ENCODE data around the gene ST7. TPM values are rescaled to one million over a fixed set of nuclear protein-coding genes. Genes with fewer than 3 reads are reported as not detected.
A peak's percentile ranks its signal among the peaks of the same experiment; 100 is the strongest.

The ST7 gene
- total and polyA plus RNA-seq, 2 donors (not counting 1 experiment from before 2014, with no cell fraction given): 20.0 to 28.6 TPM

DNA sequence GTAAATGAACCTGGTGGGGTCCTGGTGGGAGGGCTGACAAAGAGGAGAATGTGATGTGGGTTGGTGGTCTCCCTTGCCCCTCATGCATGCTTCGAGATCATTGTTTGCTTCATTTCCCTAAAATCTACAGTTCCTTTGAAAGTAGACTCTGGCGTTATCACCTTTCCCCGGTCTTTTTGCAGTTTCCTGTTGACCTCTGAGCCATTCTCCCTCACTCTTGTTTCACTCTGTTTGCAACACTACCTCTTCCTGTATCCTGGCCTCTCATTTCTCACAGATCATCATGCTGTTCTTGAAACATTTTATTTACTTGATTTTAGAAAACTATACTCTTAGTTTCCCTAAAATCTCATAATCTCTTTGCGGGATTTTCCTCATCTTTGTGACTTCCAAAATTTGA is 189.8 kb downstream of the ST7 start:
- no peak overlapping the region for H3K4me3 ChIP-seq (replicated peaks in 1 of 4; ENCODE audit: control extremely low read depth in 1 of 4, insufficient read depth in 1 of 4, low read depth in 3 of 4, low read length in 4 of 4)
- no peak for DNase-seq (ENCODE audit: low read depth in 2 of 2)
- no peaks in the 10 kb centered on the region for H3K79me2 ChIP-seq (ENCODE audit: control insufficient read depth, insufficient read depth, low read length)
- H3K9me3 ChIP-seq (ENCODE audit: control insufficient read depth, insufficient read depth, low read depth, low read length): no peaks in the 10 kb centered on the region
- no peak overlapping the region for H3K4me2 ChIP-seq (ENCODE audit: extremely low read depth, insufficient read depth, low read length)
- H3K27me3 ChIP-seq (ENCODE audit: control insufficient read depth, insufficient read depth, low read length): no peaks in the 10 kb centered on the region
- H3K4me1 ChIP-seq (ENCODE audit: control insufficient read depth, extremely low read depth, insufficient read depth, low read length): no peaks in the 10 kb centered on the region
- no peak overlapping the region for H2AFZ ChIP-seq (ENCODE audit: low read length)
- no peak overlapping the region for H3K27ac ChIP-seq (ENCODE audit: insufficient read depth, low read length)
- no peak overlapping the region for H3K9ac ChIP-seq (ENCODE audit: insufficient read depth, low read length)
- no peaks in the 10 kb centered on the region for H3K36me3 ChIP-seq (ENCODE audit: control insufficient read depth, insufficient read depth, low read length)
- H4K20me1 ChIP-seq (ENCODE audit: control insufficient read depth, extremely low read depth, insufficient read depth, low read length): no peaks in the 10 kb centered on the region
- no peak for TF ChIP-seq EZH2 (IDR thresholded peaks at IDR 0.05; ENCODE audit: low read length, missing control alignments)
- TF ChIP-seq, protein P1, sequence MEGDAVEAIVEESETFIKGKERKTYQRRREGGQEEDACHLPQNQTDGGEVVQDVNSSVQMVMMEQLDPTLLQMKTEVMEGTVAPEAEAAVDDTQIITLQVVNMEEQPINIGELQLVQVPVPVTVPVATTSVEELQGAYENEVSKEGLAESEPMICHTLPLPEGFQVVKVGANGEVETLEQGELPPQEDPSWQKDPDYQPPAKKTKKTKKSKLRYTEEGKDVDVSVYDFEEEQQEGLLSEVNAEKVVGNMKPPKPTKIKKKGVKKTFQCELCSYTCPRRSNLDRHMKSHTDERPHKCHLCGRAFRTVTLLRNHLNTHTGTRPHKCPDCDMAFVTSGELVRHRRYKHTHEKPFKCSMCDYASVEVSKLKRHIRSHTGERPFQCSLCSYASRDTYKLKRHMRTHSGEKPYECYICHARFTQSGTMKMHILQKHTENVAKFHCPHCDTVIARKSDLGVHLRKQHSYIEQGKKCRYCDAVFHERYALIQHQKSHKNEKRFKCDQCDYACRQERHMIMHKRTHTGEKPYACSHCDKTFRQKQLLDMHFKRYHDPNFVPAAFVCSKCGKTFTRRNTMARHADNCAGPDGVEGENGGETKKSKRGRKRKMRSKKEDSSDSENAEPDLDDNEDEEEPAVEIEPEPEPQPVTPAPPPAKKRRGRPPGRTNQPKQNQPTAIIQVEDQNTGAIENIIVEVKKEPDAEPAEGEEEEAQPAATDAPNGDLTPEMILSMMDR (conservative IDR thresholded peaks at IDR 0.05 in 1 of 2, IDR thresholded peaks at IDR 0.05 in 1 of 2; ENCODE audit: low read depth in 1 of 2, low read length in 2 of 2): no peak

DNA sequence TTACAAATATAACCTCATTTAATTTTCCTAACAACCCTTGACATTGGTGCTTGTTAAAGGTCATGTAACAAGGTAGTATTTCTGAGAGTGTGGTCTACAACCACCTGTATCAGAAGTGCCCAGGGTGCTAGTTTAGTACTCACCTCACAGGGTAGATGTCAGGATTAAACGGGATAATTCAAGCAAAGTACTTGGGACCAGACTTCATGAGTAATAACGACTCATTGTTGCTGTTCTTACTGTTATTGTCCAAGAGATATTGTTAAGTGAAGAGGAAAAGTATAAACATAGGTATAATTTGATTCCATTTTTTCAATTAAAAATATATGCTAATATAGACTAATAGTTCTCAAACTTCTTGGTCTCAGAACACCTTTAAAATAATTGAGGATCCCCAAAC is 190.3 kb downstream of the ST7 start:
- no peak overlapping the region for H3K4me3 ChIP-seq (replicated peaks in 1 of 4; ENCODE audit: control extremely low read depth in 1 of 4, insufficient read depth in 1 of 4, low read depth in 3 of 4, low read length in 4 of 4)
- no peaks in the 10 kb centered on the region for H3K36me3 ChIP-seq (ENCODE audit: control insufficient read depth, insufficient read depth, low read length)
- no peaks in the 10 kb centered on the region for H4K20me1 ChIP-seq (ENCODE audit: control insufficient read depth, extremely low read depth, insufficient read depth, low read length)
- H3K27ac ChIP-seq (ENCODE audit: insufficient read depth, low read length): no peak overlapping the region
- TF ChIP-seq EZH2 (IDR thresholded peaks at IDR 0.05; ENCODE audit: low read length, missing control alignments): no peak
- TF ChIP-seq, protein P1 (conservative IDR thresholded peaks at IDR 0.05 in 1 of 2, IDR thresholded peaks at IDR 0.05 in 1 of 2; ENCODE audit: low read depth in 1 of 2, low read length in 2 of 2): no peak
- H3K4me2 ChIP-seq (ENCODE audit: extremely low read depth, insufficient read depth, low read length): no peak overlapping the region
- H3K9ac ChIP-seq (ENCODE audit: insufficient read depth, low read length): no peak overlapping the region
- DNase-seq (ENCODE audit: low read depth in 2 of 2): peak; percentile 28 to 59
- no peaks in the 10 kb centered on the region for H3K79me2 ChIP-seq (ENCODE audit: control insufficient read depth, insufficient read depth, low read length)
- no peaks in the 10 kb centered on the region for H3K9me3 ChIP-seq (ENCODE audit: control insufficient read depth, insufficient read depth, low read depth, low read length)
- no peaks in the 10 kb centered on the region for H3K4me1 ChIP-seq (ENCODE audit: control insufficient read depth, extremely low read depth, insufficient read depth, low read length)
- no peaks in the 10 kb centered on the region for H3K27me3 ChIP-seq (ENCODE audit: control insufficient read depth, insufficient read depth, low read length)
- no peak overlapping the region for H2AFZ ChIP-seq (ENCODE audit: low read length)

DNA sequence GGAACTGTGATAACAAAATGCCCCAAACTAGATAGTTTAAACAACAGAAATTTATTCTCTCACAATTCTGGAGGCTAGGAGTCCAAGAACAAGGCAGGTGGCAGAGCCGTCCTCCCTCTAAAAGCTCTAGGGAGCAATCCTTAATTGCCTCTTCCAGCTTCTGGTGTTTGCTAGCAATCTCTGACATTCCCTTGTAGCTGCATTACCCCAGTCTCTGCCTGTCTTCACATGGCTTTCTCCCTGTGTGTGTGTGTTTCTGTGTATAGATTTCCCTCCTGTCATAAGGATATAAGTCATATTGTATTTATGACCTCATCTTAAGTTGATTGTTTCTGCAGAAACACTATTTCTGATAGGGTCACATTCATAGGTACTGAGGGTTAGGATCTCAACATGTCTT is 192.0 kb downstream of the ST7 start:
- H3K4me2 ChIP-seq (ENCODE audit: extremely low read depth, insufficient read depth, low read length): no peak overlapping the region
- H2AFZ ChIP-seq (ENCODE audit: low read length): no peak overlapping the region
- H3K9ac ChIP-seq (ENCODE audit: insufficient read depth, low read length): no peak overlapping the region
- no peak for TF ChIP-seq EZH2 (IDR thresholded peaks at IDR 0.05; ENCODE audit: low read length, missing control alignments)
- TF ChIP-seq, protein P1 (conservative IDR thresholded peaks at IDR 0.05 in 1 of 2, IDR thresholded peaks at IDR 0.05 in 1 of 2; ENCODE audit: low read depth in 1 of 2, low read length in 2 of 2): no peak
- no peaks in the 10 kb centered on the region for H3K27me3 ChIP-seq (ENCODE audit: control insufficient read depth, insufficient read depth, low read length)
- H3K36me3 ChIP-seq (ENCODE audit: control insufficient read depth, insufficient read depth, low read length): no peaks in the 10 kb centered on the region
- no peaks in the 10 kb centered on the region for H4K20me1 ChIP-seq (ENCODE audit: control insufficient read depth, extremely low read depth, insufficient read depth, low read length)
- no peaks in the 10 kb centered on the region for H3K9me3 ChIP-seq (ENCODE audit: control insufficient read depth, insufficient read depth, low read depth, low read length)
- DNase-seq (ENCODE audit: low read depth in 2 of 2): no peak
- H3K27ac ChIP-seq (ENCODE audit: insufficient read depth, low read length): no peak overlapping the region
- H3K4me3 ChIP-seq (replicated peaks in 1 of 4; ENCODE audit: control extremely low read depth in 1 of 4, insufficient read depth in 1 of 4, low read depth in 3 of 4, low read length in 4 of 4): no peak overlapping the region
- H3K4me1 ChIP-seq (ENCODE audit: control insufficient read depth, extremely low read depth, insufficient read depth, low read length): no peaks in the 10 kb centered on the region
- H3K79me2 ChIP-seq (ENCODE audit: control insufficient read depth, insufficient read depth, low read length): no peaks in the 10 kb centered on the region

Data from fibroblast of lung (primary cell).